22Rv1 (cell line): ENCODE data around the gene LRR1.

Experiments used
- H3K27ac ChIP-seq: fragments of 450-650 bp; 2 replicates; pipeline ENCODE4 v1.5.1; 2017
- CTCF ChIP-seq: fragments of 450-650 bp; IDR thresholded peaks from 2 replicates; pipeline ENCODE4 v1.5.1; 2017; ENCODE audit warnings: mild to moderate bottlenecking
- ZFX ChIP-seq: fragments of 450-650 bp; IDR thresholded peaks from 2 replicates; pipeline ENCODE4 v1.6.1; 2017; ENCODE audit warnings: antibody characterized with exemption, borderline replicate concordance

The LRR1 gene

DNA sequence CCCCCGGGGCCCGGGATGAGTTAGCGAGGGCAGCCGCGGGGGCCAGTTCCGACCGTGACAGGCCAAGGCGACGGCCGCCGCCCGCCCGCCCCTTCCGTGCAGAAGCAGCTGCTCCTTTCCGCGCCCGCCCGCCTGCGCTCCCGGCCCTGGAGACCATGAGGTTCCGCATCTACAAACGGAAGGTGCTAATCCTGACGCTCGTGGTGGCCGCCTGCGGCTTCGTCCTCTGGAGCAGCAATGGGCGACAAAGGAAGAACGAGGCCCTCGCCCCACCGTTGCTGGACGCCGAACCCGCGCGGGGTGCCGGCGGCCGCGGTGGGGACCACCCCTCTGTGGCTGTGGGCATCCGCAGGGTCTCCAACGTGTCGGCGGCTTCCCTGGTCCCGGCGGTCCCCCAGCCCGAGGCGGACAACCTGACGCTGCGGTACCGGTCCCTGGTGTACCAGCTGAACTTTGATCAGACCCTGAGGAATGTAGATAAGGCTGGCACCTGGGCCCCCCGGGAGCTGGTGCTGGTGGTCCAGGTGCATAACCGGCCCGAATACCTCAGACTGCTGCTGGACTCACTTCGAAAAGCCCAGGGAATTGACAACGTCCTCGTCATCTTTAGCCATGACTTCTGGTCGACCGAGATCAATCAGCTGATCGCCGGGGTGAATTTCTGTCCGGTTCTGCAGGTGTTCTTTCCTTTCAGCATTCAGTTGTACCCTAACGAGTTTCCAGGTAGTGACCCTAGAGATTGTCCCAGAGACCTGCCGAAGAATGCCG lies 22.6 kb downstream of the LRR1 start:
- TF ChIP-seq ZFX = no peak
- peak; percentile 27; the same call in 1 of the 2 replicates for TF ChIP-seq CTCF
- peak overlapping the region; percentile 96 for H3K27ac ChIP-seq

DNA sequence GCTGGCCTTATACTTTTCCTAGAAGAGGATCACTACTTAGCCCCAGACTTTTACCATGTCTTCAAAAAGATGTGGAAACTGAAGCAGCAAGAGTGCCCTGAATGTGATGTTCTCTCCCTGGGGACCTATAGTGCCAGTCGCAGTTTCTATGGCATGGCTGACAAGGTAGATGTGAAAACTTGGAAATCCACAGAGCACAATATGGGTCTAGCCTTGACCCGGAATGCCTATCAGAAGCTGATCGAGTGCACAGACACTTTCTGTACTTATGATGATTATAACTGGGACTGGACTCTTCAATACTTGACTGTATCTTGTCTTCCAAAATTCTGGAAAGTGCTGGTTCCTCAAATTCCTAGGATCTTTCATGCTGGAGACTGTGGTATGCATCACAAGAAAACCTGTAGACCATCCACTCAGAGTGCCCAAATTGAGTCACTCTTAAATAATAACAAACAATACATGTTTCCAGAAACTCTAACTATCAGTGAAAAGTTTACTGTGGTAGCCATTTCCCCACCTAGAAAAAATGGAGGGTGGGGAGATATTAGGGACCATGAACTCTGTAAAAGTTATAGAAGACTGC lies 23.4 kb downstream of the LRR1 start:
- TF ChIP-seq ZFX (no peak), CTCF (no peak)
- no peak overlapping the region for H3K27ac ChIP-seq

DNA sequence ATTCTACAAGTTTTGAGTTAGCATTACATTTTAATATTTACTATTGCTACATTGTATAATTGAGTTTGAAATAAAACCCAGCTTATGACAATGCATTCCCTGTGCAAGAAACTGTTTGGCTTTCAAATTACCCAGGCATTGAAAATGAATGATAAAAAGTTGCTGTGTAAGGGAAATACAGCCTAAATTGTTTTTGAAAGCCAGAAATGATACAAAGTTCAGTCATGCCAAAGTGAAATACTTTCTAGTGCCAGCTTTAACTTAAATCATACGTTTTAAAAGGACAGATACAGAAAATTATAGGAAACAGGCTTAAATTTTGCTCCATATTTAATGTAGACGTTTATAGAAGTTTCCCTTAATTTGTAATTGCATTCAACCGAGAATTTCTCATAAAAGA lies 24.6 kb downstream of the LRR1 start:
- H3K27ac ChIP-seq = peak overlapping the region; percentile 40
- TF ChIP-seq CTCF (no peak), ZFX (no peak)

- H3K27ac ChIP-seq = peak overlapping the region; percentile 40
- TF ChIP-seq CTCF = no peak
- no peak for TF ChIP-seq ZFX
Observed at GRCh38 chr14:49623941-49624839, 25.4 kb downstream of the LRR1 start.

DNA sequence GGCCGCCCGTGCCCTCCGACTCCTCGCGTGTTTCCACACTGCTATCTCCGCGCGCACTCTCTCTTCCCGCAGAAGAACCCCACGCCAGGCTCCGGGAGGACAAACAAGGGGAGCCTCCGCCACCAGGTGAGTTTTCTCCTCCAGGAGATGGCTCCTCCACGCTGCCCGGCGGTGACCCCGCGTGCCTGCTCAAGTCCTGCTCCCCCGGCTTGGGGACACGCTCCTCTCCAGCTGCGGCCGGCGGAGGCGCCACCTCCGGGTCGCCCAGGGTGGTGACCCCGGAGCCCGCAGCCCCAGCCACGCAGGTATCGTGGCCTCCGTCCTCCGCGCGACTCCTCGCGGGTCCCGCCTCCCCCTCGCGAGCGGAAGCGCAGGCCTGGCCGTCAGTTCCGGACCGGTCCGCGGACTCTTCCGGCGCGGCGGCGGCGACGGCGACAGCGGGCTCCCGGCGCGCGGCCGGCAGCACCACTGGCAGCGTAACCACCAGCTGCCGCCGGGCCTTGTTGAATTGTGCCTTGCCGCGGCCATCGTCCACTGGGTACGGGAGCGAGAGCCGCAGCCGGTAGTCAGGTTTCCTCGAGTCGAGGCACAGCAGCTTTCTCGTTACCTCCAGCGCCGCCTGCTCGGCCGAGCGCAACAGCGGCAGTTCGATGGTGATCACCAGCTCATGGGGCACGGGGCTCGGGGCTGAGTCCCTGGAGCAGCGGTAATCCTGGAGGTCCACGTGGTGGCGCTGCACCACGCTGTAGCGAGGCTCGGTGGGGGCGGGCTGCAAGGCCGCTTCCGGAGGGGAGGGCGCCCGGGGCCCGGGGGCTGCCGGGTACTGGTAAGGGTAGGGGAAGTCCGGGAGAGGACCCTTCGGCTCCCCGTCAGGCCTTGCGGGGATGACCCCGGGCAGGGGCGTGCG lies 35.2 kb downstream of the LRR1 start:
- TF ChIP-seq CTCF (peak; percentile 93), ZFX (no peak)
- H3K27ac ChIP-seq = peak overlapping the region; percentile 98

DNA sequence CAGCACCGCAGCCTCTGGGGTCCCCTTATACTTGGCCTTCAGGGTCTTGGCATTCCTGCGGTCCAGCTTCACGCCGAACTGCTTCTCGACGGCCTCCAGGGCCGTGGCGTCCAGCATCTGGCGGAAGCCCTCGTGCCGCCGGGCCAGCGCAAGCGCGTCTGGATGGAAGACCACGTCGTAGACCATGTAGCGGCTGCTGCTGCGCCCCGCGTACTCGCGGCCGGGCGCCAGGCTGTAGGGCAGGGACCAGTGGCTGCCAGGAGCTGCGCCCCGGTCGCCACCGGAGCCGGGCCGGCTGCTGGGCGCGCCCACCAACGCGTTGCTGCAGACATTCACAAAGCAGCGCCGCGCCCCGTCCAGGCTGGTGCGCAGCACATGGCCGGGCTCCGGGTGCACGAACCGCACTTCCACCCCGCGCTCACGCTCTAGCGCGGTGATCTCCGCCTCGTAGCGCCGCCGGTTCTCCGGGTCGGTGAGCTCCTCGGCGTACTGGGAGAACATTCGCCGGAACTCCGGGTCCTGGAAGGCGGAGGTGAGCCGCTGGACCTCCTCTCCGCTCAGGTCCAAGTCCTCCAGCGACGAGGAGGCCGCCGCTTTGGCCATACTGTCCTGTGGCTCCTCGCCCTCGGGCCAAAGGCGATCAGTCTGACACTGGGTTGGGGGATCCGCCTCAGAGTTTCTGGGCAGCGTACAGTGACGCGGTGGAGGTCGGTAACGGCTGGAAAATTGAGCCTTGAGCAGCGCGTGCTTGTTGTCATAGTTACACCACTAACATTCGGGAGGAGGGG lies 36.0 kb downstream of the LRR1 start, which contains the start of gene DNAAF2:
Gene DNAAF2, minus strand, starts transcription at position 698 of the 788 bp plus-strand sequence. Its CDS starts 95 bp downstream, at position 603.
- H3K27ac ChIP-seq = peak within 1 kb of the TSS; percentile 98
- TF ChIP-seq CTCF (peak; percentile 53), ZFX (no peak)
